ENCODE measurements around the gene SEPTIN1. TPM values are rescaled to one million over a fixed set of nuclear protein-coding genes. Genes with fewer than 3 reads are reported as not detected.

SEPTIN1 gene
- total and polyA plus RNA-seq, 2 of the 13 experiments (the other 11 are each of a cell fraction or from before 2014, with no cell fraction given) = 0.18 to 0.67 TPM

DNA sequence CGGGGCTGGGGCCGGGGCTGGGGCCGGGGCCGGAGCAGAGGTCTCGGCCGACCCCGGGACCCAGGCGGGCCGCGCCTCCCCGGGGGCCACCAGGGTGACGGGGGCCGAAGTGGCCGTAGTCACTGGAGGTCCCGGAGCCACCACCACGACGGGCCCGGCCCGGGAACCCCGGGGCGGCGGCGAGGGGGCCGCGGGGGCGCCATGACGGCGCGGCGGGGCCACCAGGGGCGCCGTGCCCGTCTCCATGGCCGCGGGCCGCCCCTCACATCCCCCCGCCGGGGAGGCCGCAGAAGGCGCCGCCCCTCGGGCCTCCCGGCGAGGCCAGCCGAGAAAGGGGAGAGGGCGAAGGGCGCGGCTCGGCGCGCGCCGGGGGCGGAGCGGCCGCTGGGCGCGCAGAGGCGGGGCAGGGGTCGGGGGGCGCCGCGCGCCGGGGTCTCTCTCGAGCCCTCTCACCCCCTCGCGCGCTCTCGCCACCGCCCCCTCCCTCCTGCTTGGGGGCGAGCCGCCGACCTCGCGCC lies 12.4 kb downstream of the SEPTIN1 start (continued):
- TF ChIP-seq TBX2 (CRISPR knock-in tag; IDR thresholded peaks at IDR 0.05; ENCODE audit: borderline replicate concordance) (no peak), CBX1 (IDR thresholded peaks at IDR 0.05; ENCODE audit: low read depth) (peak; percentile 6), ZNF142 (CRISPR knock-in tag; IDR thresholded peaks at IDR 0.05) (peak; percentile 14; the same call in 1 of the 2 replicates), HOXA5 (CRISPR knock-in tag; IDR thresholded peaks at IDR 0.05) (no peak), MAZ (IDR thresholded peaks at IDR 0.05; ENCODE audit: borderline replicate concordance, low read depth, low read length) (peak; percentile 98), MAZ (CRISPR knock-in tag; IDR thresholded peaks at IDR 0.05; ENCODE audit: low read depth) (0 out of 2 replicates have a peak, but pooled peaks have one; percentile 37), ADNP (CRISPR knock-in tag; IDR thresholded peaks at IDR 0.05) (no peak), ZNF17 (CRISPR knock-in tag; IDR thresholded peaks at IDR 0.05) (no peak), MBD4 (IDR thresholded peaks at IDR 0.05; ENCODE audit: borderline replicate concordance, low read length) (no peak), RAD21 (CRISPR knock-in tag; IDR thresholded peaks at IDR 0.05) (peak; percentile 75), RBFOX2 (IDR thresholded peaks at IDR 0.05; ENCODE audit: low read depth, low read length) (peak; percentile 63), NR2C2 (CRISPR knock-in tag; IDR thresholded peaks at IDR 0.05; ENCODE audit: borderline replicate concordance) (peak; percentile 67), KDM3A (CRISPR knock-in tag; IDR thresholded peaks at IDR 0.05; ENCODE audit: low read depth) (no peak), HNF4G (IDR thresholded peaks at IDR 0.05; ENCODE audit: borderline replicate concordance, low read depth, low read length) (peak; percentile 64; the same call in 1 of the 2 replicates), HNF4G (CRISPR knock-in tag; IDR thresholded peaks at IDR 0.05; ENCODE audit: borderline replicate concordance, low read depth) (no peak), ZNF552 (CRISPR knock-in tag; IDR thresholded peaks at IDR 0.05; ENCODE audit: borderline replicate concordance) (no peak), TP53 (CRISPR knock-in tag; conservative IDR thresholded peaks at IDR 0.05) (no peak), FLYWCH1 (CRISPR knock-in tag; IDR thresholded peaks at IDR 0.05) (no peak)
- TF ChIP-seq, protein P1, sequence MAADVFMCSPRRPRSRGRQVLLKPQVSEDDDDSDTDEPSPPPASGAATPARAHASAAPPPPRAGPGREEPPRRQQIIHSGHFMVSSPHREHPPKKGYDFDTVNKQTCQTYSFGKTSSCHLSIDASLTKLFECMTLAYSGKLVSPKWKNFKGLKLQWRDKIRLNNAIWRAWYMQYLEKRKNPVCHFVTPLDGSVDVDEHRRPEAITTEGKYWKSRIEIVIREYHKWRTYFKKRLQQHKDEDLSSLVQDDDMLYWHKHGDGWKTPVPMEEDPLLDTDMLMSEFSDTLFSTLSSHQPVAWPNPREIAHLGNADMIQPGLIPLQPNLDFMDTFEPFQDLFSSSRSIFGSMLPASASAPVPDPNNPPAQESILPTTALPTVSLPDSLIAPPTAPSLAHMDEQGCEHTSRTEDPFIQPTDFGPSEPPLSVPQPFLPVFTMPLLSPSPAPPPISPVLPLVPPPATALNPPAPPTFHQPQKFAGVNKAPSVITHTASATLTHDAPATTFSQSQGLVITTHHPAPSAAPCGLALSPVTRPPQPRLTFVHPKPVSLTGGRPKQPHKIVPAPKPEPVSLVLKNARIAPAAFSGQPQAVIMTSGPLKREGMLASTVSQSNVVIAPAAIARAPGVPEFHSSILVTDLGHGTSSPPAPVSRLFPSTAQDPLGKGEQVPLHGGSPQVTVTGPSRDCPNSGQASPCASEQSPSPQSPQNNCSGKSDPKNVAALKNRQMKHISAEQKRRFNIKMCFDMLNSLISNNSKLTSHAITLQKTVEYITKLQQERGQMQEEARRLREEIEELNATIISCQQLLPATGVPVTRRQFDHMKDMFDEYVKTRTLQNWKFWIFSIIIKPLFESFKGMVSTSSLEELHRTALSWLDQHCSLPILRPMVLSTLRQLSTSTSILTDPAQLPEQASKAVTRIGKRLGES (CRISPR knock-in tag; IDR thresholded peaks at IDR 0.05; ENCODE audit: borderline replicate concordance) = no peak
- TF ChIP-seq, protein P2, sequence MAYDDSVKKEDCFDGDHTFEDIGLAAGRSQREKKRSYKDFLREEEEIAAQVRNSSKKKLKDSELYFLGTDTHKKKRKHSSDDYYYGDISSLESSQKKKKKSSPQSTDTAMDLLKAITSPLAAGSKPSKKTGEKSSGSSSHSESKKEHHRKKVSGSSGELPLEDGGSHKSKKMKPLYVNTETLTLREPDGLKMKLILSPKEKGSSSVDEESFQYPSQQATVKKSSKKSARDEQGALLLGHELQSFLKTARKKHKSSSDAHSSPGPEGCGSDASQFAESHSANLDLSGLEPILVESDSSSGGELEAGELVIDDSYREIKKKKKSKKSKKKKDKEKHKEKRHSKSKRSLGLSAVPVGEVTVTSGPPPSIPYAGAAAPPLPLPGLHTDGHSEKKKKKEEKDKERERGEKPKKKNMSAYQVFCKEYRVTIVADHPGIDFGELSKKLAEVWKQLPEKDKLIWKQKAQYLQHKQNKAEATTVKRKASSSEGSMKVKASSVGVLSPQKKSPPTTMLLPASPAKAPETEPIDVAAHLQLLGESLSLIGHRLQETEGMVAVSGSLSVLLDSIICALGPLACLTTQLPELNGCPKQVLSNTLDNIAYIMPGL (CRISPR knock-in tag; IDR thresholded peaks at IDR 0.05; ENCODE audit: borderline replicate concordance in 1 of 2, low read depth in 1 of 2) = peak in 1 of 2 experiments; percentile 53; a peak in 1 of 4 replicates
